Neuronal stem cell (in vitro differentiated cells): ENCODE measurements around the gene TUBB4B. TPM values are rescaled to one million over a fixed set of nuclear protein-coding genes. Genes with fewer than 3 reads are reported as not detected.
A peak's percentile ranks its signal among the peaks of the same experiment; 100 is the strongest.

Experiments used
- DNase-seq: peaks from one replicate; pipeline ENCODE4 v3.0.0-alpha.2; 2013; ENCODE audit warnings: low spot score
- H2AFZ ChIP-seq: one replicate; pipeline ENCODE4 v1.6.1; 2013; ENCODE audit warnings: mild to moderate bottlenecking, low read length, inconsistent platforms
- H2AK5ac ChIP-seq: 2 replicates; pipeline ENCODE4 v1.6.1; 2013; ENCODE audit warnings: low read depth, mild to moderate bottlenecking, inconsistent platforms, low read length, moderate library complexity, mixed read lengths
- H2BK120ac ChIP-seq: 2 replicates; pipeline ENCODE4 v1.6.1; 2013; ENCODE audit warnings: low read depth, mild to moderate bottlenecking, inconsistent platforms, low read length, moderate library complexity, mixed read lengths
- H2BK12ac ChIP-seq: one replicate; pipeline ENCODE4 v1.6.1; 2013; ENCODE audit warnings: low read length, inconsistent platforms
- H2BK15ac ChIP-seq: 2 replicates; pipeline ENCODE4 v1.6.1; 2013; ENCODE audit warnings: mild to moderate bottlenecking, low read length, inconsistent platforms, mixed read lengths
- H2BK5ac ChIP-seq: one replicate; pipeline ENCODE4 v1.6.1; 2013; ENCODE audit warnings: inconsistent platforms, mild to moderate bottlenecking, low read length, moderate library complexity
- H3K14ac ChIP-seq: one replicate; pipeline ENCODE4 v1.6.1; 2013; ENCODE audit warnings: low read length, inconsistent platforms
- H3K18ac ChIP-seq: 2 replicates; pipeline ENCODE4 v1.6.1; 2013; ENCODE audit warnings: low read length, inconsistent platforms
- H3K23ac ChIP-seq: 2 replicates; pipeline ENCODE4 v1.6.1; 2013; ENCODE audit warnings: low read depth, mild to moderate bottlenecking, mixed read lengths, low read length, inconsistent platforms; ENCODE audit not compliant: poor library complexity
- H3K27ac ChIP-seq: replicated peaks from 3 replicates; pipeline ENCODE4 v1.5.1; 2013; ENCODE audit warnings: low read length, inconsistent platforms
- H3K27me3 ChIP-seq, 3 experiments: 2 replicates each; pipeline ENCODE4 v1.6.1; 2013; ENCODE audit warnings: low read length in 3 of 3, mild to moderate bottlenecking in 2 of 3, inconsistent platforms in 1 of 3, low read depth in 1 of 3, mixed read lengths in 1 of 3, moderate library complexity in 1 of 3; ENCODE audit not compliant: control insufficient read depth in 3 of 3, insufficient read depth in 3 of 3
- H3K36me3 ChIP-seq, 2 donors: replicated peaks in 1 of 2; 2 replicates each; pipeline ENCODE4 v1.6.1; 2013; ENCODE audit warnings: low read length in 2 of 2; ENCODE audit not compliant: control insufficient read depth in 2 of 2, insufficient read depth in 2 of 2
- H3K4ac ChIP-seq: 2 replicates; pipeline ENCODE4 v1.6.1; 2013; ENCODE audit warnings: inconsistent platforms, mild to moderate bottlenecking, low read length, moderate library complexity
- H3K4me1 ChIP-seq, 2 donors: 1 replicate in 1 of 2; 2 replicates in 1 of 2; pipeline ENCODE4 v1.6.1; 2013; ENCODE audit warnings: low read length in 2 of 2, low read depth in 1 of 2; ENCODE audit not compliant: control insufficient read depth in 2 of 2, insufficient read depth in 1 of 2
- H3K4me2 ChIP-seq: one replicate; pipeline ENCODE4 v1.6.1; 2013; ENCODE audit warnings: mild to moderate bottlenecking, low read length, inconsistent platforms; ENCODE audit not compliant: insufficient read depth, poor library complexity, severe bottlenecking
- H3K4me3 ChIP-seq, 2 donors: 2 replicates each; pipeline ENCODE4 v1.5.1; 2013; ENCODE audit warnings: low read length in 2 of 2, mild to moderate bottlenecking in 2 of 2, inconsistent platforms in 1 of 2, moderate library complexity in 1 of 2
- H3K79me1 ChIP-seq: one replicate; pipeline ENCODE4 v1.6.1; 2013; ENCODE audit warnings: low read depth, mild to moderate bottlenecking, inconsistent platforms, low read length, moderate library complexity
- H3K9ac ChIP-seq: one replicate; pipeline ENCODE4 v1.6.1; 2013; ENCODE audit warnings: mild to moderate bottlenecking, low read depth, low read length, inconsistent platforms; ENCODE audit not compliant: poor library complexity
- H3K9me3 ChIP-seq, 2 donors: replicated peaks in 1 of 2; 2 replicates each; pipeline versions ENCODE3 to v1.6.1; 2013; ENCODE audit warnings: low read length in 2 of 2, mild to moderate bottlenecking in 2 of 2, inconsistent platforms in 1 of 2, low read depth in 1 of 2, mixed read lengths in 1 of 2, moderate library complexity in 1 of 2; ENCODE audit not compliant: control insufficient read depth in 2 of 2, insufficient read depth in 1 of 2
- H4K8ac ChIP-seq: one replicate; pipeline ENCODE4 v1.6.1; 2013; ENCODE audit warnings: low read depth, mild to moderate bottlenecking, inconsistent platforms, low read length, moderate library complexity
- H4K91ac ChIP-seq: one replicate; pipeline ENCODE4 v1.6.1; 2013; ENCODE audit warnings: low read length, low read depth, mild to moderate bottlenecking, inconsistent platforms; ENCODE audit not compliant: poor library complexity
- WGBS, 2 donors: extraction: QIAGEN DNeasy Blood & Tissue Kit; methylation state at CpG; one replicate each; pipeline ENCODE4 v1.1.7; 2013; ENCODE audit warnings: missing lambda C conversion rate in 2 of 2, mixed read lengths in 1 of 2; ENCODE audit not compliant: insufficient read length in 2 of 2, insufficient replicate concordance in 1 of 2; ENCODE audit errors: extremely low coverage in 2 of 2; 5-methylcytosine and 5-hydroxymethylcytosine counted together
- polyA plus RNA-seq, 2 experiments: library from polyadenylated mRNA; stranded (reverse); fragments of 200-250 nt; gene quantifications; one replicate each; pipeline ENCODE4 v1.2.3, GENCODE V29; 2013

TUBB4B gene
- polyA plus RNA-seq (2013, experiment 1 of 2) = 358 TPM
- polyA plus RNA-seq (2013, experiment 2 of 2) = 354 TPM

- peak within 1 kb of the TSS; percentile 98 for H2AK5ac ChIP-seq
- H3K4me2 ChIP-seq = peak within 1 kb of the TSS; percentile 84
- H3K79me1 ChIP-seq = peaks cover 27% of the 10 kb centered on the region
- H4K8ac ChIP-seq = no peak within 1 kb of the TSS
- H2BK120ac ChIP-seq = no peak within 1 kb of the TSS
- peak; percentile 100 for DNase-seq
- no peak within 1 kb of the TSS for H4K91ac ChIP-seq
- H2BK15ac ChIP-seq = peak within 1 kb of the TSS; percentile 96
- H3K4me1 ChIP-seq = peaks cover 26 to 29% of the 10 kb centered on the region in 2 donors
- H3K27me3 ChIP-seq = peaks cover 0 to 2% (median 0%) of the 10 kb centered on the region in 3 experiments
- H3K9me3 ChIP-seq = no peaks in the 10 kb centered on the region
- H3K9ac ChIP-seq = peak within 1 kb of the TSS; percentile 100
- H3K4ac ChIP-seq = peak within 1 kb of the TSS; percentile 76
- H3K23ac ChIP-seq = peak within 1 kb of the TSS; percentile 100
- H2BK12ac ChIP-seq = peak within 1 kb of the TSS; percentile 73
- peak within 1 kb of the TSS; percentile 84 for H2BK5ac ChIP-seq
- peak within 1 kb of the TSS; percentile 97 for H3K18ac ChIP-seq
- H2AFZ ChIP-seq = peak within 1 kb of the TSS; percentile 89
- peaks cover 19 to 32% of the 10 kb centered on the region in 2 donors for H3K36me3 ChIP-seq
- H3K14ac ChIP-seq = peak within 1 kb of the TSS; percentile 77
- WGBS, 2 donors = no CpG with 5 or more reads among the region's 67 CpGs
- peak within 1 kb of the TSS; percentile 90 to 96 for H3K4me3 ChIP-seq
- H3K27ac ChIP-seq = peak within 1 kb of the TSS; percentile 100
Measured at GRCh38 chr9:137240841-137241489, at the start of gene TUBB4B. Gene TUBB4B (plus strand): TSS chr9:137241287. CDS start chr9:137241361, 74 bp downstream.

DNA sequence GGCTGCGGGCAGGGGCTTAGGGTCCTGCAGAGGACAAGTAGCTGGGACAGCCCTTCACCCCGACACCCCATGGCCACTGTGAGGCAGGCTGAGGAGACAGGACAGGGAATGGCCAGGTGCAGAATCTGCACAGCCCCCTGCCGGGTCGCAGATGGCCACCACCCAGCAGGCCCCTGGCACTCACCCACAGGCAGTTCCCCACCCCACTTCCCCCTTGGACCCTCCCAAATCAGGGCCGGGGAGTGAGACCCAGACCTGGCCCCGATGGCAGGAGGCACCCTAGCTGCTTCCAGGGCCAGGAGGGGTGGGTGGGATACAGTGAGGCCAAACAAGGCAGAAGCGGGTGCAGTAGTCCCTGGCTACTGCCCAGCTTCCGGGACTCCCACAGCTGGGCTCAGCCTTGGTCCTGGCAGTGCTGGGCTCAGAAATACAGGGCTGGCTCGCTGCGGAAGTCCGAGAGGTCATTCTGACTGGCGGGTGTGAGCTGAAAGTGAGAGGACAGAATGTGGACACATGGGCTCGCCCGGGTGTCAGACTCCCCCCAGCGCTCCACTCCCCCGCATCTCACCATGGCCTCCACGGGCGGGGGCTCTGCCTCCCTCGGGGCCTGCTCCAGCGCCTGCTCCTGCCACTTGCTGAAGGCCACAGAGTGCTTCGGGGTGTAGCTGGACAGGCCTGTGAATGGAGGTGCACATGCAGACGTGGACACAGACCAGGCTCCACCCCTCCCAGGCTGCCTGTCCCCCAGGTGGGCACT lies 49.2 kb upstream of the TUBB4B start:
- Histone ChIP-seq H4K8ac (no peak overlapping the region), H3K79me1 (peaks cover 39% of the 10 kb centered on the region), H3K4me3 (no peak overlapping the region), H3K23ac (no peak overlapping the region), H3K27ac (no peak overlapping the region), H2BK15ac (no peak overlapping the region), H2BK5ac (no peak overlapping the region), H2AFZ (no peak overlapping the region), H3K9me3 (peaks cover 0 to 1% of the 10 kb centered on the region in 2 donors), H2AK5ac (no peak overlapping the region), H3K4ac (no peak overlapping the region), H3K4me2 (no peak overlapping the region), H2BK12ac (no peak overlapping the region), H3K14ac (no peak overlapping the region), H2BK120ac (no peak overlapping the region), H3K9ac (no peak overlapping the region), H3K36me3 (peaks cover 12 to 33% of the 10 kb centered on the region in 2 donors), H3K4me1 (peaks cover 17 to 21% of the 10 kb centered on the region in 2 donors), H4K91ac (no peak overlapping the region), H3K18ac (no peak overlapping the region), H3K27me3 (peaks cover 0 to 2% (median 0%) of the 10 kb centered on the region in 3 experiments)
- DNase-seq = no peak
- no CpG with 5 or more reads among the region's 22 CpGs for WGBS, 2 donors

DNA sequence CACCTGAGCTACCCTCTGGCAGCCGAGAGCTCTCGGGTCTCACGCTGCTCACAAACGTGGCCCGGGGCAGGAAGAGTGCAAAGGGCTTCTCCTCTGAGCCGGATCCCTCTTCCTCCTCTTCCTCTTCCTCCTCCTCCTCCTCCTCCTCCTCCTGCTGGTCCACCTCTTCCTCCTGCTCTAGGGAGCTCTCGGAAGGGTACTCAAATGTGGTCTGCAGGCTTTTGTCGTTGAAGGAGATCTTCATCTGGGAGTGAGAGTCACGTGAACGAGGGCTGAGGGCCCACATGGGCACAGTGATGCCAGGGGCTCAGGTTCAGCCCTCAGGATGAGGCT lies 48.7 kb upstream of the TUBB4B start:
- H2BK5ac ChIP-seq = no peak overlapping the region
- H3K18ac ChIP-seq = no peak overlapping the region
- no peak overlapping the region for H3K4ac ChIP-seq
- no peak overlapping the region for H3K9ac ChIP-seq
- no peak overlapping the region for H2BK15ac ChIP-seq
- no peak overlapping the region for H3K14ac ChIP-seq
- no peak overlapping the region for H4K91ac ChIP-seq
- no peak overlapping the region for H3K23ac ChIP-seq
- no peak overlapping the region for H3K4me2 ChIP-seq
- H3K27ac ChIP-seq = no peak overlapping the region
- H3K79me1 ChIP-seq = peaks cover 39% of the 10 kb centered on the region
- no peak overlapping the region for H2BK12ac ChIP-seq
- H3K36me3 ChIP-seq = peaks cover 7 to 28% of the 10 kb centered on the region in 2 donors
- H3K4me3 ChIP-seq = no peak overlapping the region
- peaks cover 17 to 19% of the 10 kb centered on the region in 2 donors for H3K4me1 ChIP-seq
- peaks cover 0 to 1% of the 10 kb centered on the region in 2 donors for H3K9me3 ChIP-seq
- H4K8ac ChIP-seq = no peak overlapping the region
- H2AFZ ChIP-seq = no peak overlapping the region
- no peak overlapping the region for H2AK5ac ChIP-seq
- no peak overlapping the region for H2BK120ac ChIP-seq
- H3K27me3 ChIP-seq = peaks cover 0 to 2% (median 0%) of the 10 kb centered on the region in 3 experiments
- WGBS, 2 donors = no CpG with 5 or more reads among the region's 10 CpGs
- no peak for DNase-seq

DNA sequence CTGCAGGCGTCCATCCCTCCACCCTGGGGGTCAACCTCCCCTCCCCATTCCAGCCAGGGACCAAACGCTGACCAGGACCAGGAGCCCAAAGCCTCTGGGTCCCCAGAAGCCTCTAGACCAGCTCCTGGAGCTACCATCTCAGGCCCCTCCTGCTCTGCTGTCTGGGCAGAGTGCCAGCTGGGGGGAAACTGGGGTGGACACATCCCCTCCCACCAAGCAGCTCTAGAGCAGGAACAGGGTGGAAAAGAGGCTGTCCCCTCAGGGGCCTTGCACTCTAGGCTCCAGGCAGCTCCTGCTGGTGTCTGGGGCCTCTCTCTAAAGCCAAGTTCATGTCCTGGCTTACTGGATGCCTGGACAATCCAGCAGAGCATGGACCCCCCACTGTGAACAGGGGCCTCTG lies 48.2 kb upstream of the TUBB4B start:
- no peak overlapping the region for H3K23ac ChIP-seq
- peak overlapping the region; percentile 53 for H2BK5ac ChIP-seq
- H4K8ac ChIP-seq = no peak overlapping the region
- peaks cover 7 to 28% of the 10 kb centered on the region in 2 donors for H3K36me3 ChIP-seq
- no peak overlapping the region for H2BK15ac ChIP-seq
- H3K14ac ChIP-seq = no peak overlapping the region
- H3K79me1 ChIP-seq = peaks cover 39% of the 10 kb centered on the region
- H3K27ac ChIP-seq = no peak overlapping the region
- no peak overlapping the region for H2BK12ac ChIP-seq
- no peak overlapping the region for H3K18ac ChIP-seq
- peaks cover 0 to 1% of the 10 kb centered on the region in 2 donors for H3K9me3 ChIP-seq
- H4K91ac ChIP-seq = no peak overlapping the region
- H3K4me3 ChIP-seq = no peak overlapping the region
- no peak for DNase-seq
- H3K9ac ChIP-seq = no peak overlapping the region
- no peak overlapping the region for H3K4ac ChIP-seq
- H3K4me1 ChIP-seq = peaks cover 14 to 15% of the 10 kb centered on the region in 2 donors
- no peak overlapping the region for H2BK120ac ChIP-seq
- H2AFZ ChIP-seq = no peak overlapping the region
- H3K4me2 ChIP-seq = no peak overlapping the region
- peaks cover 0 to 2% (median 0%) of the 10 kb centered on the region in 3 experiments for H3K27me3 ChIP-seq
- no CpG with 5 or more reads among the region's 2 CpGs for WGBS, 2 donors
- no peak overlapping the region for H2AK5ac ChIP-seq
